Colon (tissue), 2 donors: ENCODE results near the gene PPFIA4.

Source experiments
- FAIRE-seq: peaks from 2 replicates; lab custom pipeline; 2012; peaks lifted over from hg19 to GRCh38; lab: Jason Lieb, UNC
- donor health status: control.
- donor health status: control.

The PPFIA4 gene

DNA sequence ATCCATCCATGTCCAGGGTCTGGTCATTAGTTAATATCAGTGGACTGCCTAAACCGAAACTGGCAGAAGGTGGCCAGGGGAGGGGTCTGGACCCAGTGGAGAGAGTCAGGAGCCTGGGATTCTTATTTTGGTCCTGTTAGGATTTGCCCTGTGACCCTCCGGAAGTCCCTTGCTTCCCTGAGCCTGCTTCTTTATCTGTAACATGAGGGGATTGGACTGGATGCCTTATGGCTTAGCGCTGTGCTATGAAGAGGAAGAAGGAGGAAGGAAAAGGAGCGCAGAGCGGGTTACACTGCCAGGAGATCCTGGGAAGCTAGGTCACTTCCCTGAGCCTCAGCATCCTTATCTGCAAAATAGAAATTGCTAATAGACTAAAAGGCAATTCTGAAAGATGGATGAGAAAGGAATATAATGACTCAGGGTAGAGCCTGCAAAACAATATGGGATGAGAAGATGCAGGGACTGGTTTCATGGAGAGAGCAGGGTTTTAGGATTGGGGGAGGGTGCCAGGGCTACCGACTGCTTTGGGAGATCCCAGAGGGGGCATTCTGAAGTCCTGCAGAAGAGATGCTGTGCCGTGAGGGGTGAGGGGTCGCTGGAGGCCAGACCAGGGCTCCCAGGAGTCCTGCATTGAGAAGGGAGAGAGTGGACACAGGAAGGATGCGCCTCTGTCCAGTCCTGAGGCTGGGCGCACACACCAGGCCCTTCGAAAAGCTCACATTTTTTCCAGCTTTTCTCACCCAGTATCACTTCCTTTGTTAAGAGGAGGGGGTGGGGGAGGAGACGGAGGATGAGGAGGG, 100.8 kb downstream of the PPFIA4 start:
- no peak for FAIRE-seq

DNA sequence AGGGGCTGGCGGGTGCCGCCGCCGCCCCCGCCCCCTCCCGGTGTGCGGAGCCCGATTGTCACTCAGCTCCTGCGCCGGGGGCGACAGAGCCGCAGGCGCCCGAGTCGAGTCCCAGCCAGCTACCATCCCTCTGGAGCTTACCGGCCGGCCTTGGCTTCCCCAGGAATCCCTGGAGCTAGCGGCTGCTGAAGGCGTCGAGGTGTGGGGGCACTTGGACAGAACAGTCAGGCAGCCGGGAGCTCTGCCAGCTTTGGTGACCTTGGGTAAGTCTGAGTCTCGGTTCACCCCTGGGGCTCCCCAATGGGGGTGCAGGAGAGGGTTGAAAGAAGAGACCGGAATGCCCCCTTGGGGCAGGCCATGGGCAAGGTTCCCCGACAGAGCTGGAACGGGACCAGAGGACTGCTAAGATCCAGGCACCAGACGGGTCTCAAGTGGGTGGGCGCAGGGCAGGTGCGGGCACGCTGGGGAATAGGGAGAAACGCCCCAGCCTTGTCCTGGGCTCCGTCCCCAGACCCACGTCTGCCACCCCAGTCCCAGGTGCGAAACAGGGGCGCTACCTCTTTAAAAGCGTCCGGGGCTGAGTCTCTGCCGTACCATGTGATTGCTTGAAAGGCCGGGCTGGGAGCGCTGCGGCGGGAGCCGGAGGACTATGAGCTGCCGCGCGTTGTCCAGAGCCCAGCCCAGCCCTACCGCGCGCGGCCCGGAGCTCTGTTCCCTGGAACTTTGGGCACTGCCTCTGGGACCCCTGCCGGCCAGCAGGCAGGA, 101.6 kb downstream of the PPFIA4 start, which contains the start of gene ADORA1:
TSS of gene ADORA1 (plus strand) at position 61 of the 765 bp plus-strand sequence. CDS start 1,116 bp downstream, outside the sequence.
- no peak for FAIRE-seq

DNA sequence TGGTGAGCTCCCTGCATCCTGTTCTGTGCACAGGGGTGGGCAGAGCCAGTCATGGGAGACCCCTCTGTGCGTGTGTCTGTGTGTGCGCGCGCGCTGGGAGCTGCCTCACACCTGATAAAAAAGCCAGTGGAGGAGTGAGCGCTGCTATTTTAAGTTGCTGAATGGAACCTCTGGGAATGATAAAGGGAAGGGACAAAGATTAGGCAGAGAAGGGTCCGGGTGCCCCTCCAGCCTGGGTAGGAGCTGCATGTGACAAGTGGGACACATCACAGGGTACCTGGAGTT, 102.1 kb downstream of the PPFIA4 start:
- FAIRE-seq, result no peak
